ENCODE results near the gene STIM2.

GRCh38 chr4:26839534-26839951 is 21.1 kb upstream of the STIM2 start:
- TF ChIP-seq CTCF (IDR thresholded peaks at IDR 0.05; ENCODE audit: extremely low read depth in 1 of 2, insufficient read depth in 1 of 2, low read depth in 1 of 2, low read length in 2 of 2) (no peak), POLR2AphosphoS5 (IDR thresholded peaks at IDR 0.05; ENCODE audit: insufficient read depth, low read depth, low read length) (no peak), EZH2 (IDR thresholded peaks at IDR 0.05; ENCODE audit: borderline replicate concordance, low read depth, low read length, severe bottlenecking) (no peak), MYC (IDR thresholded peaks at IDR 0.05; ENCODE audit: low read depth, low read length) (no peak)

All from endothelial cell of umbilical vein (primary cell).